Measurements from ENCODE around the gene HOXB4. TPM values are rescaled to one million over a fixed set of nuclear protein-coding genes. Genes with fewer than 3 reads are reported as not detected.

Gene HOXB4
- total RNA-seq, 1 experiment from 2014 or later, result 2.0 TPM

DNA sequence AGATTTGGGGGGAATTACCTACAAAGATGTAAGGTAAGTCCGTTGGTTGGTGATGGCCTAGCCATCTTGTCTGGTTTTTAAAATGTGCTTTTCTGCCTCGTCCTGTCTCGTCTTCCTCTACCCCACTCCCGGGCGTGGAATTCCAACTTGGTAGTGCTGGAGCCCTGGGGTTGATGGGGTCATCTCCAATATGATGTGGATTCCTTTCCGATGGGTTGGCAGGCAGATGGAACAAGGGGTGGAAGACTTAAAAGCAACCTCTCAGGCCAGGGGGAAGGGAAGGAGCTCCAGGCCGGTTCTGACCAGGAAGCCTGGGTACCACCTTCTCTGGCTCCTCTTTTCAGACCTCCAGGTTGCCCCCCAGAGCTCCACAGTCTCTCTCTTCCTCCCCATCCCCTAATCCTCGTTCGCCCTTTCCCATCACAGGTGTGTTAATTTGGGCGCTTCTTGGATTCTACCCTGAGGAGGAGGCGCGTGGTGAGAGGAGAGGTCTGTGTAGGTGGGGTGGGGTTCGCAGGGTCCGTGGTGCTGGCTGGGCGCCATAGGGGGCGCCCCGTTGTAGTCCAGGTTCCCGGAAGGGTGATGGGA is 28.1 kb downstream of the HOXB4 start:
- no peak for DNase-seq
- Histone ChIP-seq H3K9me3 (ENCODE audit: insufficient read depth, low read depth) (no peaks in the 10 kb centered on the region), H3K27me3 (ENCODE audit: insufficient read depth, low read depth) (no peaks in the 10 kb centered on the region), H3K4me2 (no peak overlapping the region), H2AFZ (no peak overlapping the region), H3K79me2 (ENCODE audit: low read depth) (no peaks in the 10 kb centered on the region), H3K27ac (no peak overlapping the region), H3K9me2 (ENCODE audit: insufficient read depth) (no peaks in the 10 kb centered on the region), H3F3A (ENCODE audit: insufficient read depth, low read depth) (peaks cover 7% of the 10 kb centered on the region; the same call in 1 of the 2 replicates), H4K20me1 (ENCODE audit: insufficient read depth) (no peaks in the 10 kb centered on the region), H3K4me3 (no peak overlapping the region), H3K4me1 (replicated peaks; ENCODE audit: insufficient read depth) (no peaks in the 10 kb centered on the region), H3K36me3 (ENCODE audit: low read depth) (no peaks in the 10 kb centered on the region)
- BruUV-seq (replicated peaks), result no TSS peak
- ChIA-PET POLR2A (ENCODE audit: unreplicated experiment) (no interaction called here), CTCF (no interaction called here)
- TF ChIP-seq EZH2 (IDR thresholded peaks at IDR 0.05; ENCODE audit: low read depth), result no peak
- TF ChIP-seq, protein P1, sequence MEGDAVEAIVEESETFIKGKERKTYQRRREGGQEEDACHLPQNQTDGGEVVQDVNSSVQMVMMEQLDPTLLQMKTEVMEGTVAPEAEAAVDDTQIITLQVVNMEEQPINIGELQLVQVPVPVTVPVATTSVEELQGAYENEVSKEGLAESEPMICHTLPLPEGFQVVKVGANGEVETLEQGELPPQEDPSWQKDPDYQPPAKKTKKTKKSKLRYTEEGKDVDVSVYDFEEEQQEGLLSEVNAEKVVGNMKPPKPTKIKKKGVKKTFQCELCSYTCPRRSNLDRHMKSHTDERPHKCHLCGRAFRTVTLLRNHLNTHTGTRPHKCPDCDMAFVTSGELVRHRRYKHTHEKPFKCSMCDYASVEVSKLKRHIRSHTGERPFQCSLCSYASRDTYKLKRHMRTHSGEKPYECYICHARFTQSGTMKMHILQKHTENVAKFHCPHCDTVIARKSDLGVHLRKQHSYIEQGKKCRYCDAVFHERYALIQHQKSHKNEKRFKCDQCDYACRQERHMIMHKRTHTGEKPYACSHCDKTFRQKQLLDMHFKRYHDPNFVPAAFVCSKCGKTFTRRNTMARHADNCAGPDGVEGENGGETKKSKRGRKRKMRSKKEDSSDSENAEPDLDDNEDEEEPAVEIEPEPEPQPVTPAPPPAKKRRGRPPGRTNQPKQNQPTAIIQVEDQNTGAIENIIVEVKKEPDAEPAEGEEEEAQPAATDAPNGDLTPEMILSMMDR (conservative IDR thresholded peaks at IDR 0.05), result no peak
- intact Hi-C loops (cut with micrococcal nuclease; ENCODE audit: unreplicated experiment), result no loop called here

DNA sequence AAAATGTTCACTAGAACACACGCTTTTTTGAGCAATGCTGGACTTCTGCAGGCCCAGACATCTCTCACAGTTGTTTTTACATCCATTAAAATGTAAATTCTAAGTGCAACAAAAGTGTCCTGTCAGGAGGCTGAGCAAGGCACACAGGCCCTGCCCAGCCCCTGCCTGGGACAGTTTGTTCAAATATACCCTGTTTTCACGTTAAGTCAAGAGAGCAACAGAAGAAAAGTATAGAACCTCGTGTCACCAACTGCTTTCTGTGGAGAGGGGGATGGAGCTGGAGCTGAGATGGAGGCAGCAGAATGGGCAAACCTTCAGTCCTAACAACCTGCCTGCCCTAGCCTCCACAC is 28.9 kb downstream of the HOXB4 start:
- no peaks in the 10 kb centered on the region for H4K20me1 ChIP-seq (ENCODE audit: insufficient read depth)
- TF ChIP-seq, protein P1 (conservative IDR thresholded peaks at IDR 0.05), result no peak
- TF ChIP-seq EZH2 (IDR thresholded peaks at IDR 0.05; ENCODE audit: low read depth), result no peak
- peaks cover 7% of the 10 kb centered on the region; the same call in 1 of the 2 replicates for H3F3A ChIP-seq (ENCODE audit: insufficient read depth, low read depth)
- no peak overlapping the region for H2AFZ ChIP-seq
- intact Hi-C loops (cut with micrococcal nuclease; ENCODE audit: unreplicated experiment), result no loop called here
- ChIA-PET POLR2A (ENCODE audit: unreplicated experiment) (no interaction called here), CTCF (no interaction called here)
- H3K4me2 ChIP-seq, result no peak overlapping the region
- no TSS peak for BruUV-seq (replicated peaks)
- no peaks in the 10 kb centered on the region for H3K36me3 ChIP-seq (ENCODE audit: low read depth)
- no peaks in the 10 kb centered on the region for H3K27me3 ChIP-seq (ENCODE audit: insufficient read depth, low read depth)
- no peaks in the 10 kb centered on the region for H3K9me3 ChIP-seq (ENCODE audit: insufficient read depth, low read depth)
- H3K4me3 ChIP-seq, result no peak overlapping the region
- no peaks in the 10 kb centered on the region for H3K79me2 ChIP-seq (ENCODE audit: low read depth)
- no peak overlapping the region for H3K27ac ChIP-seq
- H3K9me2 ChIP-seq (ENCODE audit: insufficient read depth), result no peaks in the 10 kb centered on the region
- DNase-seq, result no peak
- H3K4me1 ChIP-seq (replicated peaks; ENCODE audit: insufficient read depth), result no peaks in the 10 kb centered on the region

DNA sequence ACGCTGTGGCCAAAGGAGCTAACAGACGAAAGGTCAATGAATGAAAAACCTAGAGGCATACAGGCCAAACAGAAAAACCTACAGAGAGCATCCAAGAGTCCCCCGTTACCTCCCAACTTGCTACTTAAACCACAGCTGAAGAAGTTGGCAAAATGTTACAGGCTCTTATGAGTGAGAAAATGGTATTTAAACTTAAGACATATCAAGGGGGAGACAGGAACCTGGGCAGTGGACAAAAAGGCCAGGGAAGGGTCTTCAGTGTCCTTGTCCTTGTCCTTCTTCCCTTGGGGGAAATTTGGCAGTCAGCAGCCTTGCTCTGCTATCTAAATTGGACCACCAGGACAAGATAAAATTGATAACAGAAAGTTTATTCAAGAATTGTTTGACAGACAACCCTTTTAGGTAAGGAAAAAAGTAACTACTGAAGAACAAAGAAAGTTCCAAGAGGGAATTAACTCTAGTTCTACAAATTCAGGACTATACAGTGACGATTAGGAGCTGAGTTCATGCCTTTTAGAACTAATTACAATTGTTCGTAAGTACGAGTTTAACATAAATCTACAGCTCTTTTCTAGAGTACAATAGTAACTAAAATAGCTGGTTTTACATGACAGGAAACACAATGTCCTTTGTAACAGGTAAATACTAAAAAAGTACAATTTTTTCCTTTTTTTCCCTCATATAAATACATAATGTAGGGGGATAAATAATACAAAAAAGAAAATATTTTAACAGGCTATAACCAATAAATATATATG is 29.4 kb downstream of the HOXB4 start:
- no peaks in the 10 kb centered on the region for H3K9me2 ChIP-seq (ENCODE audit: insufficient read depth)
- no peaks in the 10 kb centered on the region for H3K4me1 ChIP-seq (replicated peaks; ENCODE audit: insufficient read depth)
- H3K4me3 ChIP-seq, result no peak overlapping the region
- H3K27me3 ChIP-seq (ENCODE audit: insufficient read depth, low read depth), result no peaks in the 10 kb centered on the region
- H3K79me2 ChIP-seq (ENCODE audit: low read depth), result no peaks in the 10 kb centered on the region
- H3K36me3 ChIP-seq (ENCODE audit: low read depth), result no peaks in the 10 kb centered on the region
- no peak overlapping the region for H2AFZ ChIP-seq
- H3K9me3 ChIP-seq (ENCODE audit: insufficient read depth, low read depth), result no peaks in the 10 kb centered on the region
- ChIA-PET CTCF (no interaction called here), POLR2A (ENCODE audit: unreplicated experiment) (no interaction called here)
- no peaks in the 10 kb centered on the region for H4K20me1 ChIP-seq (ENCODE audit: insufficient read depth)
- no peak overlapping the region for H3K4me2 ChIP-seq
- intact Hi-C loops (cut with micrococcal nuclease; ENCODE audit: unreplicated experiment), result no loop called here
- no TSS peak for BruUV-seq (replicated peaks)
- peaks cover 7% of the 10 kb centered on the region; the same call in 1 of the 2 replicates for H3F3A ChIP-seq (ENCODE audit: insufficient read depth, low read depth)
- no peak for DNase-seq
- no peak for TF ChIP-seq EZH2 (IDR thresholded peaks at IDR 0.05; ENCODE audit: low read depth)
- TF ChIP-seq, protein P1 (conservative IDR thresholded peaks at IDR 0.05), result no peak
- H3K27ac ChIP-seq, result no peak overlapping the region

Measured in PC-9 (cell line).